ENCODE data around the gene MLLT3. TPM values are rescaled to one million over a fixed set of nuclear protein-coding genes. Genes with fewer than 3 reads are reported as not detected.

Gene MLLT3
- total and polyA plus RNA-seq, 2 of the 8 experiments (the other 6 are each of a cell fraction or from before 2014, with no cell fraction given) = 5.9 to 9.6 TPM

DNA sequence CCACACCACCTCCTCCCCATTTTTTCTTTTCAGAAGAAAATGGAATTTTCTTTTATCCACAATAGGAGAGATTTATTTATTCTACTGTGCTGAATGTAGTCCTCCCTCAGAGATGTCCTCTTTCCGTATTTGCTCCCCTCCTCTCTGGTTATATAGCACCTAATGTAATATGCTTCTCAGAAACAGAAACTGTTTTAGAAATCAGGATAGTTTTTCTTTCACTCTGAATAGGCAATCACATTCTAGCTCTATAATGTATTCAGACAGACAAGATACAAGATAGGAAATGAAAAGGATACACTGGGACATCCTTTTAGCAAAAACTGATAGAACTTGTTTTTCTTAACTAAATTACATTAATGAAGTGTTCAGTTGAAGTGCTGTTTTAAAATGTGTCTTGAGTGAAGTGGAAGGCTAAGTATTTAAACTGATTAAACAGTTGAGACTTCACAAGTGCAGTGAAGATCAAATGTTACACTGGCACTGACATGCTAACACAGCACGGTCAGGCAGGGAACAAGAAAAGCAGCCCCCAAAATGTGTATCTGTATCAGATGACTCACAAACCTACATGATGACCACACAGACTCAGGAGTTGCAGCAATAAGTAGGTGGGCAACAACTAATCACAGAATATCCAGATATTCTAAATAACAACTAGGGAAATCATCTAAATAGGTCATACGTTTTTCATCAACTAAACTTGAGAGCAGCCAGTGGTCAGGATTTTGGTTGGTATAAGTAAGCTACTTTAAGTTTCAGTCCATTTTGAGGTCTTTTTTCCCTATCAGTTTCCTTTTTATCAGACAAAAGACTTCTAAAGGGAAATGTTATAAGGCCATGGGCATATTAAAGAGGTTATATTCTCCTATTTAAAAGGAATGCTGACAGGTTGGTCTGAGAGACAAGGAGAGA is 260.4 kb downstream of the MLLT3 start:
- Histone ChIP-seq H3K4ac (replicated peaks; ENCODE audit: insufficient read length, low read depth, low read length) (no peak overlapping the region), H2BK120ac (replicated peaks; ENCODE audit: low read depth, low read length) (no peak overlapping the region), H3K79me1 (ENCODE audit: low read depth, low read length) (no peaks in the 10 kb centered on the region), H3K4me3 (ENCODE audit: extremely low read depth in 1 of 4, insufficient read depth in 2 of 4, low read depth in 3 of 4, low read length in 4 of 4) (no peak overlapping the region), H3K56ac (replicated peaks; ENCODE audit: insufficient read length, low read depth, low read length) (no peak overlapping the region), H4K8ac (ENCODE audit: extremely low read depth, insufficient read depth, low read length) (no peak overlapping the region), H3K14ac (ENCODE audit: insufficient read length) (no peak overlapping the region), H4K20me1 (replicated peaks in 1 of 2; ENCODE audit: control insufficient read depth in 1 of 2, insufficient read depth in 2 of 2, low read length in 2 of 2) (no peaks in the 10 kb centered on the region), H3K36me3 (ENCODE audit: control insufficient read depth in 2 of 4, insufficient read depth in 4 of 4, low read length in 3 of 4) (no peaks in the 10 kb centered on the region), H3K9ac (replicated peaks in 1 of 4; ENCODE audit: extremely low read depth in 1 of 4, low read depth in 3 of 4, low read length in 3 of 4) (no peak overlapping the region), H3K23ac (ENCODE audit: insufficient read length) (no peak overlapping the region), H4K5ac (ENCODE audit: insufficient read length, low read depth, low read length) (no peak overlapping the region), H2BK5ac (ENCODE audit: low read depth, low read length) (no peak overlapping the region), H3K79me2 (ENCODE audit: control insufficient read depth in 1 of 2, insufficient read depth in 2 of 2, low read length in 2 of 2) (no peaks in the 10 kb centered on the region), H3K23me2 (ENCODE audit: low read depth, low read length) (no peaks in the 10 kb centered on the region; the same call in 1 of the 2 replicates), H3K4me1 (replicated peaks in 1 of 4; ENCODE audit: control insufficient read depth in 3 of 4, insufficient read depth in 4 of 4, low read length in 3 of 4) (peaks cover 0 to 2% (median 0%) of the 10 kb centered on the region in 4 experiments; a peak in 1 of 7 replicates), H3K27ac (ENCODE audit: low read depth, low read length) (no peak overlapping the region), H2AFZ (ENCODE audit: low read length) (no peak overlapping the region), H3K18ac (ENCODE audit: extremely low read depth, low read length) (no peak overlapping the region), H2BK20ac (ENCODE audit: low read length) (no peak overlapping the region), H3K9me3 (ENCODE audit: insufficient read depth in 2 of 2, low read depth in 1 of 2, low read length in 1 of 2) (no peaks in the 10 kb centered on the region), H2BK15ac (ENCODE audit: low read length) (no peak overlapping the region), H2BK12ac (ENCODE audit: low read depth, low read length) (no peak overlapping the region), H4K91ac (replicated peaks; ENCODE audit: insufficient read length, low read length) (no peak overlapping the region), H3K27me3 (replicated peaks in 1 of 4; ENCODE audit: control insufficient read depth in 3 of 4, extremely low read depth in 1 of 4, insufficient read depth in 3 of 4, low read length in 3 of 4) (no peaks in the 10 kb centered on the region), H3K4me2 (ENCODE audit: insufficient read depth in 1 of 2, low read depth in 2 of 2, low read length in 2 of 2) (no peak overlapping the region), H2AK5ac (ENCODE audit: low read depth, low read length) (no peak overlapping the region)
- TF ChIP-seq, protein P1, sequence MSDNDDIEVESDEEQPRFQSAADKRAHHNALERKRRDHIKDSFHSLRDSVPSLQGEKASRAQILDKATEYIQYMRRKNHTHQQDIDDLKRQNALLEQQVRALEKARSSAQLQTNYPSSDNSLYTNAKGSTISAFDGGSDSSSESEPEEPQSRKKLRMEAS (IDR thresholded peaks at IDR 0.05) = no peak
- no peak for TF ChIP-seq TAF1 (IDR thresholded peaks at IDR 0.05; ENCODE audit: low read depth, low read length)
- no peak for TF ChIP-seq CTBP2 (IDR thresholded peaks at IDR 0.05; ENCODE audit: borderline replicate concordance, insufficient read depth, insufficient read length, low read length)
- TF ChIP-seq, protein P2, sequence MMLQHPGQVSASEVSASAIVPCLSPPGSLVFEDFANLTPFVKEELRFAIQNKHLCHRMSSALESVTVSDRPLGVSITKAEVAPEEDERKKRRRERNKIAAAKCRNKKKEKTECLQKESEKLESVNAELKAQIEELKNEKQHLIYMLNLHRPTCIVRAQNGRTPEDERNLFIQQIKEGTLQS (IDR thresholded peaks at IDR 0.05; ENCODE audit: insufficient read depth, low read depth, low read length) = no peak
- no peak for TF ChIP-seq NANOG (IDR thresholded peaks at IDR 0.05; ENCODE audit: insufficient read depth, low read depth, low read length, poor library complexity, severe bottlenecking)
- TF ChIP-seq EP300 (IDR thresholded peaks at IDR 0.05; ENCODE audit: borderline replicate concordance in 1 of 2, low read depth in 2 of 2, low read length in 2 of 2) = no peak
- TF ChIP-seq SP1 (IDR thresholded peaks at IDR 0.05; ENCODE audit: low read depth, low read length) = no peak
- no peak for TF ChIP-seq EZH2 (IDR thresholded peaks at IDR 0.05; ENCODE audit: low read depth, low read length, severe bottlenecking)
- no peak for TF ChIP-seq BRCA1 (IDR thresholded peaks at IDR 0.05; ENCODE audit: low read depth, low read length)
- TF ChIP-seq CEBPB (IDR thresholded peaks at IDR 0.05; ENCODE audit: low read depth, low read length) = no peak
- no peak for TF ChIP-seq RXRA (IDR thresholded peaks at IDR 0.05; ENCODE audit: insufficient read depth, low read depth, low read length)
- FAIRE-seq (no peak), DNase-seq (ENCODE audit: low read depth in 1 of 2, low spot score in 2 of 2) (no peak)
- ChIA-PET POLR2A (ENCODE audit: partially characterized antibody) (no interaction called here), CTCF (ENCODE audit: partially characterized antibody) (no interaction called here)
- 83% methylated on average over 3 of the region's 3 CpGs; no CpG with 5 or more reads in 1 of the 2 experiments for WGBS, 2 experiments (ENCODE audit: extremely low coverage in 1 of 2, insufficient coverage in 1 of 2, insufficient read length in 1 of 2, insufficient replicate concordance in 2 of 2, low coverage in 1 of 2, low lambda C conversion rate in 2 of 2, missing lambda C conversion rate in 1 of 2)

Data from H1 (cell line).